ENCODE data around the gene APOBEC3C.
"Not testable (repeated sequence)": the region's sequence is repeated elsewhere in the genome, so short reads cannot be mapped to it uniquely, and the experiment has no call there.

APOBEC3C gene

GRCh38 chr22:39020021-39020651, 6.1 kb downstream of the APOBEC3C start:
- not testable (repeated sequence) for DNase-seq (ENCODE audit: low read depth in 1 of 2, low spot score in 1 of 2)

- no peak for DNase-seq (ENCODE audit: low read depth in 1 of 2, low spot score in 1 of 2)
Measured at GRCh38 chr22:39021552-39022250, 7.6 kb downstream of the APOBEC3C start.

- no peak for DNase-seq (ENCODE audit: low read depth in 1 of 2, low spot score in 1 of 2)
Measured at GRCh38 chr22:39024519-39025308, 10.7 kb downstream of the APOBEC3C start.

- DNase-seq (ENCODE audit: low read depth in 1 of 2, low spot score in 1 of 2) = no peak
Measured at GRCh38 chr22:39026509-39027150, 12.6 kb downstream of the APOBEC3C start.

- no peak for DNase-seq (ENCODE audit: low read depth in 1 of 2, low spot score in 1 of 2)
Measured at GRCh38 chr22:39027717-39028116, 13.7 kb downstream of the APOBEC3C start.

GRCh38 chr22:39028281-39028680, 14.2 kb downstream of the APOBEC3C start:
- no peak for DNase-seq (ENCODE audit: low read depth in 1 of 2, low spot score in 1 of 2)

- DNase-seq (ENCODE audit: low read depth in 1 of 2, low spot score in 1 of 2) = no peak
Measured at GRCh38 chr22:39029227-39029626, 15.2 kb downstream of the APOBEC3C start.

GRCh38 chr22:39030705-39031104, 16.6 kb downstream of the APOBEC3C start:
- no peak for DNase-seq (ENCODE audit: low read depth in 1 of 2, low spot score in 1 of 2)

GRCh38 chr22:39031434-39032295, 17.6 kb downstream of the APOBEC3C start:
- not testable (repeated sequence) for DNase-seq (ENCODE audit: low read depth in 1 of 2, low spot score in 1 of 2)

- DNase-seq (ENCODE audit: low read depth in 1 of 2, low spot score in 1 of 2) = not testable (repeated sequence)
Measured at GRCh38 chr22:39037071-39037470, 23.0 kb downstream of the APOBEC3C start.

- DNase-seq (ENCODE audit: low read depth in 1 of 2, low spot score in 1 of 2) = no peak
Measured at GRCh38 chr22:39039306-39040126, 25.5 kb downstream of the APOBEC3C start.

GRCh38 chr22:39040155-39040537, 26.1 kb downstream of the APOBEC3C start:
- DNase-seq (ENCODE audit: low read depth in 1 of 2, low spot score in 1 of 2) = not testable (repeated sequence)

GRCh38 chr22:39040538-39041296, 26.7 kb downstream of the APOBEC3C start, which contains the start of gene APOBEC3F:
Gene APOBEC3F, plus strand, starts transcription at chr22:39040864. Its CDS starts 97 bp downstream, at chr22:39040961.
- DNase-seq (ENCODE audit: low read depth in 1 of 2, low spot score in 1 of 2) = peak; percentile 33 to 36

GRCh38 chr22:39041908-39042307, 27.9 kb downstream of the APOBEC3C start:
- no peak for DNase-seq (ENCODE audit: low read depth in 1 of 2, low spot score in 1 of 2)

GRCh38 chr22:39043063-39043462, 29.0 kb downstream of the APOBEC3C start:
- DNase-seq (ENCODE audit: low read depth in 1 of 2, low spot score in 1 of 2) = not testable (repeated sequence)

GRCh38 chr22:39045136-39045535, 31.1 kb downstream of the APOBEC3C start:
- DNase-seq (ENCODE audit: low read depth in 1 of 2, low spot score in 1 of 2) = not testable (repeated sequence)

- not testable (repeated sequence) for DNase-seq (ENCODE audit: low read depth in 1 of 2, low spot score in 1 of 2)
Measured at GRCh38 chr22:39049486-39049885, 35.4 kb downstream of the APOBEC3C start.

GRCh38 chr22:39051844-39052495, 37.9 kb downstream of the APOBEC3C start:
- not testable (repeated sequence) for DNase-seq (ENCODE audit: low read depth in 1 of 2, low spot score in 1 of 2)

Data from activated CD4-positive, alpha-beta T cell treated with anti-CD3 and anti-CD28 coated beads, Interleukin-2, amount 50 U/mL, for 24 hours (primary cell).